MCF 10A (cell line): ENCODE measurements around the gene CLASRP. TPM values are rescaled to one million over a fixed set of nuclear protein-coding genes. Genes with fewer than 3 reads are reported as not detected.
A peak's percentile ranks its signal among the peaks of the same experiment; 100 is the strongest.
"Not testable (repeated sequence)": the region's sequence is repeated elsewhere in the genome, so short reads cannot be mapped to it uniquely, and the experiment has no call there.

Experiments used
- BruUV-seq: library from RNA; stranded (reverse); fragments of 400-500 nt; replicated peaks from 2 replicates; lab custom pipeline; 2021; lab: Mats Ljungman, UMichigan
- CTCF ChIA-PET: fragments of 300-600 bp; sonication (Branson Sonifier 250); formaldehyde crosslinking; extraction: SDS; loops from one replicate; lab custom pipeline; 2021; ENCODE audit warnings: antibody characterized with exemption, inconsistent platforms; lab: Yijun Ruan, JAX
- POLR2A ChIA-PET: fragments of 300-600, 350-650 bp; sonication (Branson Sonifier 250); formaldehyde crosslinking; extraction: SDS; loops from one replicate; lab custom pipeline; 2020; ENCODE audit warnings: antibody characterized with exemption, inconsistent platforms; lab: Yijun Ruan, JAX
- DNase-seq: peaks from one replicate; pipeline ENCODE4 v3.0.0-alpha.2; 2018; ENCODE audit not compliant: unreplicated experiment
- H3K27ac Mint-ChIP-seq: one replicate; pipeline ENCODE4 v1.8.0; 2022; ENCODE audit warnings: mild to moderate bottlenecking, low read depth, mixed read lengths; ENCODE audit not compliant: unreplicated experiment
- H3K27me3 Mint-ChIP-seq: one replicate; pipeline ENCODE4 v1.8.0; 2022; ENCODE audit warnings: mixed read lengths; ENCODE audit not compliant: insufficient read depth, unreplicated experiment
- H3K36me3 Mint-ChIP-seq: one replicate; pipeline ENCODE4 v1.8.0; 2022; ENCODE audit warnings: mild to moderate bottlenecking, moderate library complexity, mixed read lengths; ENCODE audit not compliant: insufficient read depth, unreplicated experiment
- H3K4me1 Mint-ChIP-seq: one replicate; pipeline ENCODE4 v1.8.0; 2022; ENCODE audit warnings: mixed read lengths; ENCODE audit not compliant: insufficient read depth, unreplicated experiment
- H3K4me3 Mint-ChIP-seq: one replicate; pipeline ENCODE4 v1.8.0; 2022; ENCODE audit warnings: mild to moderate bottlenecking, moderate library complexity, mixed read lengths; ENCODE audit not compliant: unreplicated experiment
- H3K9me3 Mint-ChIP-seq: one replicate; pipeline ENCODE4 v1.8.0; 2022; ENCODE audit warnings: mixed read lengths; ENCODE audit not compliant: unreplicated experiment
- CTCF ChIP-seq: fragments of 200-600 bp; IDR thresholded peaks from one replicate; pipeline ENCODE4 v1.8.0; 2022; ENCODE audit warnings: antibody characterized with exemption, mild to moderate bottlenecking; ENCODE audit not compliant: unreplicated experiment
- intact Hi-C: fragments of 100-400 bp; cut with micrococcal nuclease; formaldehyde crosslinking; loops from 2 replicates; pipeline ENCODE4 v1.14.1; 2022
- total RNA-seq: library from RNA; stranded (reverse); gene quantifications from 2 replicates; pipeline ENCODE4 v1.2.3, GENCODE V29; 2022

Gene CLASRP
- total RNA-seq, 1 experiment from 2014 or later: 83.5 TPM

- ChIA-PET POLR2A (no interaction called here), CTCF (interaction anchor here (0.6 kb wide), 1 partner anchor 173 kb away, joined by 3 read pairs; no protein-coding TSS in a partner anchor)
- intact Hi-C loops: no loop called here
- Mint-ChIP-seq H3K36me3 (peaks cover 43% of the 10 kb centered on the region), H3K9me3 (no peaks in the 10 kb centered on the region), H3K4me1 (no peaks in the 10 kb centered on the region), H3K27me3 (no peaks in the 10 kb centered on the region), H3K4me3 (no peak overlapping the region), H3K27ac (no peak overlapping the region)
- DNase-seq: no peak
- TSS peak; percentile 26 for BruUV-seq
- no peak for TF ChIP-seq CTCF
These were observed 46.3 kb upstream of the CLASRP start for GRCh38 chr19:44992336-44993163.

DNA sequence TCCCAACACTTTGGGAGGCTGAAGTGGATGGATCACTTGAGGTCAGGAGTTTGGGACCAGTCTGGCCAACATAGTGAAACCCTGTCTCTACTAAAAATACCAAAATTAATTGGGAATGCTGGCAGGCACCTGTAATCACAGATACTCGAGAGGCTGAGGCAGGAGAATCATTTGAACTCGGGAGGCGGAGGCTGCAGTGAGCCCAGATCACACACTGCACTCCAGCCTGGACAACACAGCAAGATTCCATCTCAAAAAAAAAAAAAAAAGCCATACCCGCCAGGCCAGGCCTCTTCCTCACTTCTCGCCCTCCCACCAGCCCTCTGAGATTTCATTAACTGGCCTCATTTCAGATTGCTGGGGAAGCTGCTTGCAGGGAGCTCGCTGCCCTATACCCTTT, 45.3 kb upstream of the CLASRP start:
- Mint-ChIP-seq H3K9me3 (no peaks in the 10 kb centered on the region), H3K36me3 (peaks cover 47% of the 10 kb centered on the region), H3K4me3 (no peak overlapping the region), H3K27ac (no peak overlapping the region), H3K27me3 (no peaks in the 10 kb centered on the region), H3K4me1 (no peaks in the 10 kb centered on the region)
- ChIA-PET CTCF (interaction anchor here (0.6 kb wide), 1 partner anchor 87 kb away, joined by 4 read pairs; no protein-coding TSS in a partner anchor), POLR2A (no interaction called here)
- intact Hi-C loops: no loop called here
- DNase-seq: no peak
- TF ChIP-seq CTCF: no peak
- no TSS peak for BruUV-seq

DNA sequence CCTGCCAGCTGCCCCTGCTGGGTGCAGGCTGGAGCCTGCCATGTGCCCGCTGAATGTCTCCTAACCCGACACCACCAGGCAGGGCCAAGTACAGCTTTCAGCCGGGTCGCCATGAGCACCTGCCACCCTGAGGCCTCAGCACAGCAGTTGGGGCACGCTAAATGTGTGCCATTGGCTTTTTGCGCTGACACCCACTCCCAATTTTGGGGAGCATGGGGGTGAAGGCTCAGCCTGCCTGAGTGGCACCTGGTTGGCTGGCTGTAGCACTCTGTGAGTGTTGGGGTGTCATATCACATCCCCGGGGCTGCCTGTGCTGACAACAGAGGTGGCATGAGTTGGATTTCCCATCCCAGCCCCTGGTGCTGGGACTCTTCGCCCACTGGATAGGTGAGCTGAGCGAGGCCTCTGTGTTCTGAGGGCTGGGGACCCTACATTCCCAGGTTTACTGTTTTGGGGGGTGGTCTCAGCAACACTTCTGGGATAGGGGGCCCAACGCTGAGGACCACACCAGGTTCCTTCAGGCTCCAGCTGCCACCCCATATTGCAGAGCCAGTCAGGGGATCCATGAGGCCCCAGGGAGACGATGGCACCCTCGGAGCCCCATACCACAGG, 44.8 kb upstream of the CLASRP start:
- ChIA-PET POLR2A (no interaction called here), CTCF (interaction anchor here (0.6 kb wide), 1 partner anchor 86 kb away, joined by 4 read pairs; no protein-coding TSS in a partner anchor)
- DNase-seq: no peak
- BruUV-seq: no TSS peak
- Mint-ChIP-seq H3K9me3 (no peaks in the 10 kb centered on the region), H3K4me3 (no peak overlapping the region), H3K4me1 (no peaks in the 10 kb centered on the region), H3K36me3 (peaks cover 43% of the 10 kb centered on the region), H3K27me3 (no peaks in the 10 kb centered on the region), H3K27ac (no peak overlapping the region)
- intact Hi-C loops: no loop called here
- TF ChIP-seq CTCF: no peak

- ChIA-PET CTCF (interaction anchor here (3.1 kb wide), 1 partner anchor 9 kb away, joined by 15 read pairs; no protein-coding TSS in a partner anchor), POLR2A (no interaction called here)
- Mint-ChIP-seq H3K27me3 (no peaks in the 10 kb centered on the region), H3K4me1 (peaks cover 8% of the 10 kb centered on the region), H3K27ac (no peak overlapping the region), H3K9me3 (no peaks in the 10 kb centered on the region), H3K36me3 (peaks cover 33% of the 10 kb centered on the region), H3K4me3 (no peak overlapping the region)
- no peak for DNase-seq
- intact Hi-C loops: no loop called here
- no peak for TF ChIP-seq CTCF
- no TSS peak for BruUV-seq
These were observed 40.8 kb upstream of the CLASRP start for GRCh38 chr19:44998025-44998424.

GRCh38 chr19:44999131-44999925, 39.5 kb upstream of the CLASRP start:
- H3K4me3 Mint-ChIP-seq, H3K4me1 Mint-ChIP-seq, BruUV-seq, intact Hi-C loops, DNase-seq, H3K9me3 Mint-ChIP-seq, H3K27me3 Mint-ChIP-seq, POLR2A ChIA-PET, H3K27ac Mint-ChIP-seq: not testable (repeated sequence)
- peaks cover 37% of the 10 kb centered on the region for H3K36me3 Mint-ChIP-seq
- CTCF ChIA-PET: interaction anchor here (0.6 to 3.1 kb wide), 2 partner anchors 10 to 33 kb away, joined by 3 to 15 read pairs; no protein-coding TSS in a partner anchor
